ENCODE measurements around the gene UGCG.

- no peak for TF ChIP-seq EZH2phosphoT487 (IDR thresholded peaks at IDR 0.05; ENCODE audit: insufficient read depth, low read depth)
- no peak for TF ChIP-seq EZH2 (IDR thresholded peaks at IDR 0.05; ENCODE audit: insufficient read depth, poor library complexity, severe bottlenecking)
Observed at GRCh38 chr9:111939322-111939721, 42.7 kb downstream of the UGCG start.
